GM06990 (cell line): ENCODE results near the gene SP140L.
"Not testable (repeated sequence)": the region's sequence is repeated elsewhere in the genome, so short reads cannot be mapped to it uniquely, and the experiment has no call there.

ENCODE experiments used
- DNase-seq: peaks from one replicate; pipeline ENCODE4 v3.0.0-alpha.2; 2011; ENCODE audit not compliant: insufficient read length; ENCODE audit errors: extremely low read depth
- H3K27me3 ChIP-seq: replicated peaks from 2 replicates; pipeline ENCODE4 v1.6.0; 2011; ENCODE audit warnings: low read length; ENCODE audit not compliant: control insufficient read depth, insufficient read depth
- H3K36me3 ChIP-seq: 2 replicates; pipeline ENCODE4 v1.5.1; 2011; ENCODE audit warnings: low read length; ENCODE audit not compliant: control insufficient read depth, insufficient read depth
- H3K4me3 ChIP-seq: replicated peaks from 2 replicates; pipeline ENCODE4 v1.5.1; 2011; ENCODE audit warnings: low read depth, mild to moderate bottlenecking, control low read depth, low read length
- TF ChIP-seq, protein P1 (sequence below): IDR thresholded peaks from 2 replicates; pipeline ENCODE4 v1.5.1; 2011; ENCODE audit warnings: low read length, control low read depth, mild to moderate bottlenecking, inconsistent platforms; ENCODE audit not compliant: insufficient read depth, poor library complexity, severe bottlenecking

Gene SP140L

DNA sequence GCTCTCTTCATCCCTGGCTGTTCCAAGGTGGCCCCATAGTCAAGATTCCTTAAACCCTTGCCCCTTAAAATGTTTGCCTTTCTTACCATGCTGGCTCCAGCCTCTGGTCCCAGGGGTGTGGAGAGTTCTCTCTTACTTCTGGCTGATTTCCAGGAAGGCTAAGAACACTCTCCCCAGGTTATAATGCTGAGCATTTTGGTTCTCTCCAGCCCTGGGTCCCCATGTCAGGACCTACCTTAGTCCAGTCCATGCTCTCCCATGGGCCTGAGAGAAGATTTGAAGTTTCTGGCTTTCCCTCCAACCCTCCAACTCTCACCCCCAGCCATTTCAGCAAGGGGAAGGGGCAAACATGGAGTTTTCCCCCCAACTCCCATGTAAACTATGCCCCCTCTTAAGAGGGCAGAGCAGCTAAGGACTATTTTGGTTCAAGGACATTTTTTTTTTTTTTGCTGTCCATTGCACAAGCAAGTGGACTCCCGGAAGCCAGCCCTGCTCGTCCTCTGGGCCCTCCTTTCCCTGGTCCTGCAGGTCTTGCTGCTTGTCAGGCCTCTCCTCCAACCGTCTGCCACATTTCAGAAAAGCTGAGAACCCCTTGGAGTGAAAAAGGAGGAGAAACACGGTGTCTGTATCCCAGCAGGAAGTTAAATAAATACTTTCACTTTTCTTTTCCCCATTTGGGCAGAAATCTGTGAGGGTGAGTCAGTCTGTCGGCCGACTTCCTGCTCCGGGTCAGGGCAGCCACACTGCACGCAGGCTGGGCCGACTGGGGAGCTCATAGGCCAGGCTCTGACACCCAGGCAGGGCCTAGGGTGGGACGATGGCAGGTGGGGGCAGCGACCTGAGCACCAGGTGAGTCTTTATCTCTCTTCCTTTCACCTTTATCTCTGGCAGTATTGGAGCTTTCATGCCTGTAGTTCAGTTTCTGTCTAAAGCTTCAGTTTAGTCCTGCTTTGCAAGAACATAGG, at the start of gene SP140L:
Gene SP140L (plus strand): TSS at position 741 of the 965 bp plus-strand sequence. CDS start 77 bp downstream, at position 818.
- Histone ChIP-seq H3K27me3 (no peaks in the 10 kb centered on the region), H3K36me3 (no peaks in the 10 kb centered on the region), H3K4me3 (peak within 1 kb of the TSS; percentile 69)
- peak; percentile 77 for DNase-seq
- TF ChIP-seq, protein P1, sequence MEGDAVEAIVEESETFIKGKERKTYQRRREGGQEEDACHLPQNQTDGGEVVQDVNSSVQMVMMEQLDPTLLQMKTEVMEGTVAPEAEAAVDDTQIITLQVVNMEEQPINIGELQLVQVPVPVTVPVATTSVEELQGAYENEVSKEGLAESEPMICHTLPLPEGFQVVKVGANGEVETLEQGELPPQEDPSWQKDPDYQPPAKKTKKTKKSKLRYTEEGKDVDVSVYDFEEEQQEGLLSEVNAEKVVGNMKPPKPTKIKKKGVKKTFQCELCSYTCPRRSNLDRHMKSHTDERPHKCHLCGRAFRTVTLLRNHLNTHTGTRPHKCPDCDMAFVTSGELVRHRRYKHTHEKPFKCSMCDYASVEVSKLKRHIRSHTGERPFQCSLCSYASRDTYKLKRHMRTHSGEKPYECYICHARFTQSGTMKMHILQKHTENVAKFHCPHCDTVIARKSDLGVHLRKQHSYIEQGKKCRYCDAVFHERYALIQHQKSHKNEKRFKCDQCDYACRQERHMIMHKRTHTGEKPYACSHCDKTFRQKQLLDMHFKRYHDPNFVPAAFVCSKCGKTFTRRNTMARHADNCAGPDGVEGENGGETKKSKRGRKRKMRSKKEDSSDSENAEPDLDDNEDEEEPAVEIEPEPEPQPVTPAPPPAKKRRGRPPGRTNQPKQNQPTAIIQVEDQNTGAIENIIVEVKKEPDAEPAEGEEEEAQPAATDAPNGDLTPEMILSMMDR = no peak

DNA sequence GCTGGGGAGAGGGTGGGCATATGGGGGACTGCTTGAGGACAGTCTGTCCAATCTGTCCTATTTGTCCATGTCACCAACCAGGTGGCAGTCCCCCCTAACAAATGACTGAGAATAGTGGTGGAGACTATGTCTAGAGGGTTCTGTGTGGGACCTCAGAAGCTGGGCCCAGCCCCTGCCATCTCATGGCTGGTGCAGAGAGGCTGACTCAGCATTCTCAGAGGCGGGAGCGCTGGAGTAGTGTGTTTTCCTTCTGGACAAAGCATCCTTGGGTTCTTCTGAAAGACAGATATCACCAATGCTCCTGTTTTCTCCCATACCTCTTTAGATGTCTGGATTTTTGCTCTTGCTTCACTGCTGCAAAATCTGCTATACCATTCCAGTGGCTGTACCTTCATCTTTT, 44.1 kb upstream of the SP140L start:
- Histone ChIP-seq H3K27me3 (no peaks in the 10 kb centered on the region), H3K4me3 (no peak overlapping the region), H3K36me3 (peaks cover 6% of the 10 kb centered on the region)
- DNase-seq = no peak
- TF ChIP-seq, protein P1 = no peak

DNA sequence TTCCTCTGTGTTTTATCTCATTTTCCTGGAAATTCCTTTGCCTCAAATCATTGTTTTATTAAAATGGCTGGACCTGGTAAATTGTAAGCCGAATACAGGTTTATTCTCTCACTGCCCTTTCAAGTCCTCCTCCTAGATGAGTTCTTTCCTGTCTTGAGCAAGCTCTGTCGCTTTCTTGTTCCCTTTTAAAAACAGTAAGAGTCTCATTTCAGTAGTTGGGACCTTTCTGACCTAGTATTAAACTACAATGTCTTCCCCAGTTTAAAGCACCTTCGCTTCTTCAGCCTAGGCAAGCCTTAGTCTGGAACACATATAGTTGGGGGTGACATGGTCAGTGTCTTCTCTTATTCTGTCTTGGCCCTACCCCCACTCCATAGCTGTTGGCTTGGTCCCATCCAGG, 40.9 kb upstream of the SP140L start:
- peaks cover 12% of the 10 kb centered on the region for H3K36me3 ChIP-seq
- H3K27me3 ChIP-seq = no peaks in the 10 kb centered on the region
- H3K4me3 ChIP-seq = no peak overlapping the region
- DNase-seq = no peak
- TF ChIP-seq, protein P1 = no peak

DNA sequence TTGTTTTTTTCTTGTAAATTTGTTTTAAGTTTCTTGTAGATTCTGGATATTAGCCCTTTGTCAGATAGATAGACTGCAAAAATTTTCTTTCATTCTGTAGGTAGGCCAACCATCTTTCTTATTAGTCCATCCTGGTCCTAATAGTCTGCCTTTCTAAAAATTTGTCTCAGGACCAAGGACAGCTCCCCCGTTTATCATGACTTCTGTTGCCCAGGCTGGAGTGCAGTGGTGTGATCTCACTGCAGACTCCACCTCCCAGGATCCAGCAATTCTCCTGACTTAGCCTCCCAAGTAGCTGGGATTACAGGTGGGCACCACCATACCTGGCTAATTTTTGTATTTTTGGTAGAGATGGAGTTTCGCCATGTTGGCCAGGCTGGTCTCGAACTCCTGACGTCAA, 37.7 kb upstream of the SP140L start:
- H3K4me3 ChIP-seq, H3K27me3 ChIP-seq, DNase-seq: not testable (repeated sequence)
- peaks cover 14% of the 10 kb centered on the region for H3K36me3 ChIP-seq

DNA sequence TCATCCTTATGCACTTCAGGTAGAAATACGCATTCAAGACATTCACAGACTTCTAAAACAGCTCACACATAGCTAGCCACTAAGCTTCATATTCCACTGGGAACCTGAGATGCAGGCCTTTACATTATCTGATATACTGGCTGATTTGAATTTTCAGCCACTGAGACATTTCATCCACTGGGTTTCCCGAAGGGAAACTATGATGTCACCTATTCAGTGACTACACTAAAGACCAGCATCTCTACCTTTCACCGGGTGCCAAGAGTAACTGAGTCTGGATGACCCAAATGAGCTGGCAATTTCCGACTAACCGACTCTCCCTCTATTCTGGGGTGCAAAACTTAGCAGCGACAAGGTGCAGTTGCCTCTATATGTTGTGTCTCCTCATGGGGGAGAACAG, 31.8 kb upstream of the SP140L start:
- TF ChIP-seq, protein P1 = no peak
- no peak overlapping the region for H3K4me3 ChIP-seq
- no peaks in the 10 kb centered on the region for H3K27me3 ChIP-seq
- peaks cover 22% of the 10 kb centered on the region for H3K36me3 ChIP-seq
- DNase-seq = no peak

DNA sequence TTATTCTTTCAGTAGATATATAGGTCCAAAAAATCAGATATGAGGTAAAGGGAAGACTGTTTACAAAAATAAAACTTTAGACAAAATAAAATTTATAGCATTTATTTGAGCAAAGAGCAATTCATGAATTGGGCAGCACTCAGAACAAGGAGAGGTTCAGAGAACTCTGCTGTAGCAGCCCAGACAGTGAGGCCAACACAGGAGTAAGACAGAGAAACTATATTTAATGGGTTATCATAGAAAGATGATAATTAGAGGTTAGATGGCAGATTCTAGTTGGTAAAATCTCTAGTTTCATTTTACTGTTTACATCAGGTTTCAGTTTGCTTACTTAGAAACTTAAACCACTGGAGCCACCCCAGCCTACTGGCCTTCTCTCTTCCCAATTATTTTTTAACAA, 30.1 kb upstream of the SP140L start:
- TF ChIP-seq, protein P1 = no peak
- H3K27me3 ChIP-seq = no peaks in the 10 kb centered on the region
- H3K4me3 ChIP-seq = no peak overlapping the region
- DNase-seq = no peak
- peaks cover 23% of the 10 kb centered on the region for H3K36me3 ChIP-seq
